Measurements from ENCODE around the gene RTN4RL1.

RTN4RL1 gene

DNA sequence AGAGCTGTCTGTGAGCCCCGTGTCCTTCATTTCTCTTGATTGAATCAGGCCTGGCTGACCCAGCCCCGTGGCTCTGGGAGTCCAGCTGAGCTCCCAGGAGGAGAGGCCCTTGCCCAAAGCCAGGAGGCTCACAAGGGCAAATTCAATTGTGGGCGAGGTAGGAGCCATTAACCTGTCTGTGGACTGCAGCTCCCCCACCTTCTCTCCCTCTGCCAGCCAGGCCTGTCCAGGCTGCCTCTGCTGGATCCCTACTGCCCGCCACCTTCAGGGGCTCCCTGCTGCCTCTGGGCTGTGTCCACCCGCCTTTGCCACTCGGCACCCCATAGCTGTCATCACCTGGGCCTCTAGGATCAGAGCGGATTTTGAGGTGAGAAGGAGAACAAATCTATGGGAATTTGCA is 61.9 kb downstream of the RTN4RL1 start:
- ChIA-PET CTCF (no interaction called here), POLR2A (no interaction called here)
- no peak for TF ChIP-seq CTCF (IDR thresholded peaks at IDR 0.05; ENCODE audit: control extremely low read depth, extremely low read depth, low read depth, missing control alignments)
- DNase-seq (ENCODE audit: extremely low spot score): no peak

DNA sequence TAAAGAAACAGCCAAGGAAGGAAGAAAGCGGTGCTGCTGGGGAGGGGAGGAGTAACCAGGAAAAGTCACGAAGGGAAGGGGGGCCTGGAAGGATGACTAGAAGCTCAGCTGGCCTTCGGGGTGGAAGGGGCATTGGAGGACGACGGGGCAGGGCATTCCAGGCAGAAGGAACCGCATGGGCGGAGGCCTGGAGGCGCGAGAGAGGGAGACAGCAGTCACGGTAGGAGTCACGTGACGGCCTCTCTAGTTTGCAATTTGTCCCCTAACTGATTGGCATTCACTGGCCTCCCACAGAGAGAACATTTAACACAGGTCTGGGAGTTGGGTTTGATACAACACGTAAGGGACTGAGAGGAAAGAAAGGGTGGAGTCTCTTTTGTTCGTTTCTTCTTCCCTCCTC is 63.9 kb downstream of the RTN4RL1 start:
- ChIA-PET CTCF (no interaction called here), POLR2A (no interaction called here)
- DNase-seq (ENCODE audit: extremely low spot score): no peak
- no peak for TF ChIP-seq CTCF (IDR thresholded peaks at IDR 0.05; ENCODE audit: control extremely low read depth, extremely low read depth, low read depth, missing control alignments)

- CTCF ChIA-PET: interaction anchor here (1.9 kb wide), 1 partner anchor 10 kb away, joined by 4 read pairs; no protein-coding TSS in a partner anchor
- no peak for TF ChIP-seq CTCF (IDR thresholded peaks at IDR 0.05; ENCODE audit: control extremely low read depth, extremely low read depth, low read depth, missing control alignments)
- POLR2A ChIA-PET: no interaction called here
Measured at GRCh38 chr17:1960545-1960912, 64.6 kb downstream of the RTN4RL1 start.

GRCh38 chr17:1959871-1960544 is 65.1 kb downstream of the RTN4RL1 start:
- ChIA-PET POLR2A (no interaction called here), CTCF (interaction anchor here (1.9 kb wide), 1 partner anchor 10 kb away, joined by 4 read pairs; no protein-coding TSS in a partner anchor)
- DNase-seq (ENCODE audit: extremely low spot score): no peak
- TF ChIP-seq CTCF (IDR thresholded peaks at IDR 0.05; ENCODE audit: control extremely low read depth, extremely low read depth, low read depth, missing control alignments): no peak

More at GRCh38 chr17:1960545-1960912, 64.6 kb downstream of the RTN4RL1 start:
- no peak for DNase-seq (ENCODE audit: extremely low spot score)

DNA sequence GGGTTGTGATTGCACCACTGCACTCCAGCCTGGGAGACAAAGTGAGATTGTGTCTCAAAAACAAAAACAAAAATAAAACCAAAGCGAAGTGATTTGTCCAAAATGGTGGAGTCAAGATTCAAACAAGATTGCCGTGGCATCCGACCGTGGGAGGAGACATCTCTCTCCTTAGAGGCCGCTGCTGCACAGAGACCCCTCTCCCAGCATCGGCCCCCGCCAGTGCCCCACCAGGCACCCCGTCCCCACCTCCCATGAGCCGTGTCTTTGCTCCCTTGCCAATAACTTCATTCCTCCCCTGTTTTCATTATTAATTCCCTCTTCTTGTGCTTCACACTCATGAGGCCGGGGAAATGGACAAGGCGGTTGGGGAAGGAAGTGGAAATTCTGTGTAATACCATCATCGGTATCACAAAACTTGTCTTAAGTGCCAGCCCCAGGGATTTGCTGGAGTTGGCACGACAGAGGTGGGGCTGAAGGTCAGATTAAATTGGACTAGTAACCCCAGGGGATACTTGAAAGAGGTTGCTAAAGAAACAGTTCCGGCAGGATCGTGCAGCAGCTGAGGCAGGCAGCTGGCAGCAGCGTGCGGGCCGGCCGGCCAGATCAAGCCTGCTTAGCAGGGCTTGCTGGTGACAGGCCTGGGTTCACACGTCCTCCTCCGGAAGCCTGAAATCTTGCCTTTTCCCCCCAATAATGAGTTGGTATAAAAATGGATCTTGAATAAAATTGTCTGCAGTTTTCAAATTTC is 66.8 kb downstream of the RTN4RL1 start:
- ChIA-PET POLR2A (no interaction called here), CTCF (interaction anchor here (1.9 kb wide), 1 partner anchor 8 kb away, joined by 4 read pairs; no protein-coding TSS in a partner anchor)
- no peak for DNase-seq (ENCODE audit: extremely low spot score)
- no peak for TF ChIP-seq CTCF (IDR thresholded peaks at IDR 0.05; ENCODE audit: control extremely low read depth, extremely low read depth, low read depth, missing control alignments)

GRCh38 chr17:1957037-1957436 is 68.1 kb downstream of the RTN4RL1 start:
- no peak for DNase-seq (ENCODE audit: extremely low spot score)
- ChIA-PET POLR2A (no interaction called here), CTCF (no interaction called here)
- TF ChIP-seq CTCF (IDR thresholded peaks at IDR 0.05; ENCODE audit: control extremely low read depth, extremely low read depth, low read depth, missing control alignments): no peak

Measured in GM10248 (cell line).